PFSK-1 (cell line): ENCODE measurements around the gene DGLUCY.

Source experiments
- FOXP2 ChIP-seq: optimal IDR thresholded peaks from 2 replicates; pipeline ENCODE3; 2011; ENCODE audit warnings: borderline replicate concordance, control low read depth, inconsistent platforms; ENCODE audit not compliant: insufficient read depth; ENCODE audit errors: extremely low read length, extremely low read depth
- POLR2AphosphoS5 ChIP-seq: IDR thresholded peaks from 2 replicates; pipeline ENCODE4 v1.6.1; 2012; ENCODE audit warnings: low read depth, mild to moderate bottlenecking, control low read depth, low read length, moderate library complexity
- REST ChIP-seq, 2 experiments: IDR thresholded peaks; 2 replicates each; pipeline versions ENCODE4 v1.6.1 to v1.8.0; 2011 to 2012; ENCODE audit warnings: low read depth in 2 of 2, low read length in 2 of 2, control low read depth in 1 of 2, inconsistent platforms in 1 of 2, mild to moderate bottlenecking in 1 of 2, moderate library complexity in 1 of 2; ENCODE audit not compliant: insufficient read depth in 1 of 2
- SIN3A ChIP-seq: IDR thresholded peaks from 2 replicates; pipeline ENCODE4 v1.6.1; 2012; ENCODE audit warnings: mild to moderate bottlenecking, low read length, moderate library complexity, borderline replicate concordance; ENCODE audit not compliant: insufficient read depth
- TAF1 ChIP-seq: IDR thresholded peaks from 2 replicates; pipeline ENCODE4 v1.6.1; 2012; ENCODE audit warnings: low read length, control low read depth, borderline replicate concordance; ENCODE audit not compliant: insufficient read depth

The DGLUCY gene

GRCh38 chr14:91254461-91254860, 140.6 kb downstream of the DGLUCY start:
- TF ChIP-seq REST (IDR thresholded peaks at IDR 0.05; ENCODE audit: insufficient read depth in 1 of 2, low read depth in 2 of 2, low read length in 2 of 2) (no peak), TAF1 (no peak), POLR2AphosphoS5 (no peak), FOXP2 (no peak), SIN3A (no peak)

- TF ChIP-seq POLR2AphosphoS5, result no peak
- no peak for TF ChIP-seq SIN3A
- no peak for TF ChIP-seq REST (IDR thresholded peaks at IDR 0.05; ENCODE audit: insufficient read depth in 1 of 2, low read depth in 2 of 2, low read length in 2 of 2)
- TF ChIP-seq FOXP2, result no peak
- TF ChIP-seq TAF1, result no peak
Observed at GRCh38 chr14:91255026-91255695, 141.3 kb downstream of the DGLUCY start.

DNA sequence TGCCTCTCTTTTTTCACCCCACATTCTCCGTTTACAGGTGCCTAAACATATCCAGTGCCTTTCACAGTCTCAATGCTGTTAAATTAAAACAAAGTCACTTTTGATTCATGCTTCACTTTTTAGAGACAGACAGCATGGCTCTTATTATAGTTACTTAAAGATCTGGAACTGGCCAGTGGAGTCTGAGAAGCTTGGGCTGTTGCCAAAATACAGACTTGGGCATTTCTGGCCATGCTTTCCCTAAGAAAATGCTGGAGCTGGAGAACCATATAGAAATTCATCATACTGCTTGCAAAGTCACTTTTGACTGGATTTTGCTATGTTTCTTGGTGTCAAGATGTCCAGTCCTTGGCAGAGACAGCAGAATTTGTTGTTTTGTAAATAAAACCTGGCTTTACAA, 142.8 kb downstream of the DGLUCY start:
- TF ChIP-seq POLR2AphosphoS5 (no peak), SIN3A (no peak), FOXP2 (no peak), TAF1 (no peak), REST (IDR thresholded peaks at IDR 0.05; ENCODE audit: insufficient read depth in 1 of 2, low read depth in 2 of 2, low read length in 2 of 2) (no peak)

DNA sequence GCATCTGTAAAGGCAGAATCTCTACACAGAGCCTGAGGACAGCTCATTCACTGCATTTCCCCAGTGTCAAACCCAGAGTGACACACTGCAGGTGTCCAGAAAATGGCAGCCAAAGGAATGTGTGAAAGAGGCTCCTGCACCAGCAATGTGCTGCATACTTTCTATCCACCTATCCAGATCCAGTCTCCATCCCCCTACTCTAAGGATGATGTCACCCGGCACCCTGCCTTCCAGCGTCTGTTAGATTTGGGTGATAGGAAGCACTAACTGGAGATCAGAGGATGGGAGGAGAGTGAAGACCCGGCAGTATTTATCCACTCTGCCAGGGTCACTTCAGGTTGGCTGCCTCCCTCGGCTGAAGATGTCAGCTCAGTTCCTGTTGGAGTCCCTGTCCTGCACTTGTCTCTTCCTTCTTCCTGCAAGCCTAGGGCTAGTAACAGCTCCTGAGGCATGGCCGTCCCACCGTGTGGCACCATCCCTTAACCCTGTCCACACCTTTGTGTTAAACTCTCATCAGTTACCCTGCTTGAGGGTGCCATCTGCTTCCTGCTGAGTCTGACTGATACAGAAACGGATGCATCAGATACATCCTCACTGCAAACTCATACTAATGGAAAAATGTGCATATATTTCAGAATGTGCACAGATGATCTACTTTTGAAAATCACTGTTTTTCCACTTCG, 143.6 kb downstream of the DGLUCY start:
- TF ChIP-seq POLR2AphosphoS5, result no peak
- TF ChIP-seq REST (IDR thresholded peaks at IDR 0.05; ENCODE audit: insufficient read depth in 1 of 2, low read depth in 2 of 2, low read length in 2 of 2), result no peak
- TF ChIP-seq FOXP2, result no peak
